H1 (cell line): Measurements from ENCODE around the gene PPM1L. TPM values are rescaled to one million over a fixed set of nuclear protein-coding genes. Genes with fewer than 3 reads are reported as not detected.

Experiments used
- CTCF ChIA-PET: fragments of 300-600 bp; sonication (Branson Sonifier 250); formaldehyde crosslinking; loops from one replicate; lab custom pipeline; 2021; ENCODE audit not compliant: partially characterized antibody; lab: Charles Lee
- POLR2A ChIA-PET: fragments of 300-600 bp; sonication (Branson Sonifier 250); formaldehyde crosslinking; loops from one replicate; lab custom pipeline; 2021; ENCODE audit warnings: inconsistent platforms; ENCODE audit not compliant: partially characterized antibody; lab: Charles Lee
- DNase-seq, 2 experiments: peaks; one replicate each; pipeline versions ENCODE4 v3.0.0 to v3.0.0-alpha.2; 2010 to 2022; ENCODE audit warnings: low spot score in 2 of 2, low read depth in 1 of 2, mixed read lengths in 1 of 2
- FAIRE-seq: peaks from 2 replicates; lab custom pipeline; 2011; peaks lifted over from hg19 to GRCh38; lab: Jason Lieb, UNC
- H2AFZ ChIP-seq: 2 replicates; pipeline ENCODE4 v1.8.1; 2012; ENCODE audit warnings: low read length, inconsistent platforms
- H2AK5ac ChIP-seq: 2 replicates; pipeline ENCODE4 v1.6.1; 2013; ENCODE audit warnings: low read depth, low read length
- H2BK120ac ChIP-seq: replicated peaks from 2 replicates; pipeline ENCODE3; 2013; ENCODE audit warnings: low read depth, low read length, inconsistent platforms
- H2BK12ac ChIP-seq: 2 replicates; pipeline ENCODE4 v1.6.1; 2013; ENCODE audit warnings: low read depth, low read length
- H2BK15ac ChIP-seq: 2 replicates; pipeline ENCODE4 v1.6.1; 2013; ENCODE audit warnings: low read length
- H2BK20ac ChIP-seq: 2 replicates; pipeline ENCODE4 v1.6.1; 2013; ENCODE audit warnings: low read length
- H2BK5ac ChIP-seq: 2 replicates; pipeline ENCODE4 v1.6.1; 2013; ENCODE audit warnings: low read depth, low read length
- H3K14ac ChIP-seq: 2 replicates; pipeline ENCODE4 v1.6.1; 2013; ENCODE audit warnings: inconsistent platforms; ENCODE audit not compliant: insufficient read length
- H3K18ac ChIP-seq: 2 replicates; pipeline ENCODE4 v1.6.1; 2013; ENCODE audit warnings: low read length; ENCODE audit errors: extremely low read depth
- H3K23ac ChIP-seq: 2 replicates; pipeline ENCODE4 v1.6.1; 2013; ENCODE audit warnings: inconsistent platforms; ENCODE audit not compliant: insufficient read length
- H3K23me2 ChIP-seq: 2 replicates; pipeline ENCODE4 v1.6.1; 2013; ENCODE audit warnings: low read depth, low read length
- H3K27ac ChIP-seq: 2 replicates; pipeline ENCODE4 v1.6.1; 2011; ENCODE audit warnings: low read depth, low read length, inconsistent platforms
- H3K27me3 ChIP-seq, 4 experiments: replicated peaks in 1 of 4; 1 replicate in 1 of 4; 2 replicates in 3 of 4; pipeline versions ENCODE4 v1.6.1 to v1.8.1; 2011 to 2013; ENCODE audit warnings: low read length in 3 of 4, mild to moderate bottlenecking in 3 of 4, inconsistent platforms in 2 of 4, mixed read lengths in 2 of 4, moderate library complexity in 1 of 4; ENCODE audit not compliant: control insufficient read depth in 3 of 4, insufficient read depth in 3 of 4; ENCODE audit errors: extremely low read depth in 1 of 4
- H3K36me3 ChIP-seq, 4 experiments: 2 replicates each; pipeline versions ENCODE4 v1.6.1 to v1.8.1; 2011 to 2013; ENCODE audit warnings: mild to moderate bottlenecking in 4 of 4, low read length in 3 of 4, moderate library complexity in 2 of 4, control low read depth in 1 of 4, inconsistent platforms in 1 of 4; ENCODE audit not compliant: insufficient read depth in 4 of 4, control insufficient read depth in 2 of 4
- H3K4ac ChIP-seq: replicated peaks from 2 replicates; pipeline ENCODE3; 2013; ENCODE audit warnings: low read length, low read depth, mixed read lengths, inconsistent platforms; ENCODE audit not compliant: insufficient read length
- H3K4me1 ChIP-seq, 4 experiments: replicated peaks in 1 of 4; 1 replicate in 1 of 4; 2 replicates in 3 of 4; pipeline versions ENCODE4 v1.6.1 to v1.8.1; 2011 to 2013; ENCODE audit warnings: low read length in 3 of 4, inconsistent platforms in 2 of 4, mixed read lengths in 1 of 4; ENCODE audit not compliant: insufficient read depth in 4 of 4, control insufficient read depth in 3 of 4
- H3K4me2 ChIP-seq, 2 experiments: 2 replicates each; pipeline versions ENCODE4 v1.6.1 to v1.8.1; 2011 to 2013; ENCODE audit warnings: low read depth in 2 of 2, low read length in 2 of 2, control low read depth in 1 of 2, inconsistent platforms in 1 of 2, mild to moderate bottlenecking in 1 of 2; ENCODE audit not compliant: insufficient read depth in 1 of 2
- H3K4me3 ChIP-seq, 4 experiments: fragments of 200-600, 300-600 bp in 1 of 4; sonication (generic), shearing (Covaris generic), sonication (Bioruptor Twin) in 1 of 4; 2 replicates each; pipeline versions ENCODE4 v1.5.1 to v1.8.1; 2011 to 2016; ENCODE audit warnings: low read length in 4 of 4, low read depth in 3 of 4, control low read depth in 2 of 4, inconsistent platforms in 2 of 4, mild to moderate bottlenecking in 2 of 4, mixed read lengths in 1 of 4, moderate library complexity in 1 of 4; ENCODE audit not compliant: insufficient read depth in 2 of 4; ENCODE audit errors: extremely low read depth in 1 of 4
- H3K56ac ChIP-seq: replicated peaks from 2 replicates; pipeline ENCODE3; 2013; ENCODE audit warnings: low read depth, mild to moderate bottlenecking, mixed read lengths, low read length, inconsistent platforms; ENCODE audit not compliant: insufficient read length
- H3K79me1 ChIP-seq: 2 replicates; pipeline ENCODE4 v1.6.1; 2013; ENCODE audit warnings: low read depth, low read length, control low read depth
- H3K79me2 ChIP-seq, 2 experiments: 2 replicates each; pipeline versions ENCODE4 v1.6.1 to v1.8.1; 2012 to 2013; ENCODE audit warnings: low read length in 2 of 2, mild to moderate bottlenecking in 2 of 2, inconsistent platforms in 1 of 2; ENCODE audit not compliant: insufficient read depth in 2 of 2, control insufficient read depth in 1 of 2
- H3K9ac ChIP-seq, 4 experiments: replicated peaks in 1 of 4; 1 replicate in 1 of 4; 2 replicates in 3 of 4; pipeline versions ENCODE4 v1.6.1 to v1.8.1; 2011 to 2013; ENCODE audit warnings: low read depth in 3 of 4, low read length in 3 of 4, control low read depth in 2 of 4, mild to moderate bottlenecking in 2 of 4, moderate library complexity in 2 of 4, inconsistent platforms in 1 of 4; ENCODE audit errors: extremely low read depth in 1 of 4
- H3K9me3 ChIP-seq, 2 experiments: 2 replicates each; pipeline versions ENCODE4 v1.6.1 to v1.8.1; 2012 to 2013; ENCODE audit warnings: mild to moderate bottlenecking in 2 of 2, moderate library complexity in 2 of 2, control low read depth in 1 of 2, inconsistent platforms in 1 of 2, low read depth in 1 of 2, low read length in 1 of 2, mixed read lengths in 1 of 2; ENCODE audit not compliant: insufficient read depth in 2 of 2
- H4K20me1 ChIP-seq, 2 experiments: replicated peaks in 1 of 2; 2 replicates each; pipeline versions ENCODE3 to v1.8.1; 2011 to 2013; ENCODE audit warnings: inconsistent platforms in 2 of 2, low read length in 2 of 2, mild to moderate bottlenecking in 1 of 2; ENCODE audit not compliant: insufficient read depth in 2 of 2, control insufficient read depth in 1 of 2
- H4K5ac ChIP-seq: 2 replicates; pipeline ENCODE4 v1.6.1; 2013; ENCODE audit warnings: low read length, low read depth, mixed read lengths, inconsistent platforms; ENCODE audit not compliant: insufficient read length
- H4K8ac ChIP-seq: 2 replicates; pipeline ENCODE4 v1.8.0; 2013; ENCODE audit warnings: mild to moderate bottlenecking, moderate library complexity, low read length, inconsistent platforms; ENCODE audit not compliant: insufficient read depth; ENCODE audit errors: extremely low read depth
- H4K91ac ChIP-seq: replicated peaks from 2 replicates; pipeline ENCODE3; 2013; ENCODE audit warnings: low read length, mixed read lengths, inconsistent platforms; ENCODE audit not compliant: insufficient read length
- BCL11A ChIP-seq, 2 experiments: IDR thresholded peaks; one replicate each; pipeline ENCODE4 v1.6.1; 2011; ENCODE audit warnings: low read depth in 2 of 2, low read length in 2 of 2, mild to moderate bottlenecking in 2 of 2
- GABPA ChIP-seq: IDR thresholded peaks from 2 replicates; pipeline ENCODE4 v1.6.1; 2011; ENCODE audit warnings: mild to moderate bottlenecking, low read length, moderate library complexity, borderline replicate concordance; ENCODE audit not compliant: insufficient read depth
- GTF2F1 ChIP-seq: IDR thresholded peaks from 2 replicates; pipeline ENCODE4 v1.6.1; 2012; ENCODE audit warnings: low read depth, low read length, improper control_type of control experiment, borderline replicate concordance
- RNF2 ChIP-seq: fragments of 200-900, 300-1000 bp; sonication (generic); IDR thresholded peaks from 2 replicates; pipeline ENCODE4 v1.7.1; 2016; ENCODE audit warnings: borderline replicate concordance, low read depth, mild to moderate bottlenecking, antibody characterized with exemption, low read length; ENCODE audit not compliant: poor library complexity, severe bottlenecking; ENCODE audit errors: missing control alignments
- SIN3A ChIP-seq, 2 experiments: IDR thresholded peaks in 1 of 2; conservative IDR thresholded peaks in 1 of 2; 2 replicates each; pipeline ENCODE4 v1.6.1; 2011 to 2012; ENCODE audit warnings: low read length in 2 of 2, improper control_type of control experiment in 1 of 2, low read depth in 1 of 2, mild to moderate bottlenecking in 1 of 2
- SP4 ChIP-seq: IDR thresholded peaks from 2 replicates; pipeline ENCODE4 v1.6.1; 2012; ENCODE audit warnings: low read length, inconsistent platforms
- WGBS, 2 experiments: shearing (Covaris generic) in 1 of 2; methylation state at CpG; one replicate each; pipeline versions ENCODE4 v1.1.6 to v1.1.7; 2013 to 2015; ENCODE audit warnings: low lambda C conversion rate in 2 of 2, mixed read lengths in 2 of 2, inconsistent platforms in 1 of 2, low coverage in 1 of 2, missing lambda C conversion rate in 1 of 2; ENCODE audit not compliant: insufficient replicate concordance in 2 of 2, insufficient coverage in 1 of 2, insufficient read length in 1 of 2; ENCODE audit errors: extremely low coverage in 1 of 2, missing lambda C conversion rate in 1 of 2; 5-methylcytosine and 5-hydroxymethylcytosine counted together
- polyA plus RNA-seq, 7 experiments: library from polyadenylated mRNA; depleted of rRNA in 3 of 7; stranded (reverse) in 5 of 7; unstranded in 2 of 7; fragments of >200 nt in 5 of 7; fragments of 200-250 nt in 2 of 7; gene quantifications; 1 replicate in 5 of 7; 2 replicates in 1 of 7; 4 replicates in 1 of 7; pipeline versions ENCODE4 v1.2.1 to v1.2.3, GENCODE V29; 2011 to 2013; ENCODE audit warnings: missing spikeins in 2 of 7, mixed read lengths in 2 of 7
- total RNA-seq: library from RNA; stranded (reverse); fragmentation: NEBNext Ultra II Directional; extraction: Animal tissue kit (Norgen Biotek cat#: 25700); gene quantifications from 2 replicates; pipeline ENCODE4 v1.2.1, GENCODE V29; 2021
- TF ChIP-seq, protein P1 (sequence below), 3 experiments: IDR thresholded peaks; 1 replicate in 2 of 3; 2 replicates in 1 of 3; pipeline versions ENCODE4 v1.5.1 to v1.6.1; 2011; ENCODE audit warnings: low read length in 3 of 3, mild to moderate bottlenecking in 3 of 3, inconsistent platforms in 2 of 3, low read depth in 1 of 3, moderate library complexity in 1 of 3; ENCODE audit not compliant: insufficient read depth in 1 of 3; ENCODE audit errors: control extremely low read depth in 1 of 3
- TF ChIP-seq, protein P2 (sequence below): IDR thresholded peaks from 2 replicates; pipeline ENCODE4 v1.6.1; 2011; ENCODE audit warnings: low read depth, mild to moderate bottlenecking, low read length; ENCODE audit not compliant: insufficient read depth

The PPM1L gene
- total and polyA plus RNA-seq, 2 of the 8 experiments (the other 6 are each of a cell fraction or from before 2014, with no cell fraction given): 2.8 to 18.1 TPM

DNA sequence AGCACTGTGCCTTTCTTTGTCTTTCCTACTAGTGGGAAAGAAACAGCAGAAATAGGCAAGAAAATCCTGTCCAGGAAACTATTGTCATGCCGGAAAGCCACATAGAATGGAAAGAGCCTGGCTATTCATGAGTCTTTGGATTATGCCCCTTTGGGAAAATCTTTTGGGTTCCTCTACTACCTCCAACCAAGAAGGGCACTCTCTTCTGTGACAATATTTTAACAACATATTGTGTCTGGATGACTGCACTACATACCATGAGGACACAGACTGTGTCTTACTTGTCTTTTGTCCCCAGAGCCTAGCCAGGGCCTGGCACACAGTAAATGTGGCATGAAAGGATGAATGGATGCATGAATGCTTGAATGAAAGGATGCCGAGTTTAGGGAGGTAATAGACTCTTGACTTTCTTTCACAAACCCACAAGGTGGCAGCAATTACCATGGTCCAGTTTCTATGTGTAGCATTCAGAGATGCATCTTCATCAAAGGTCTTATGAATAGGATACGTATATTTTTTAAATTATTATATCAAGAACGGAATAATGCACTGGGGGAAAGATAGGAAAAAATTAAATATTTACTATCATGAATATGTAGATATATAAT lies 48.7 kb upstream of the PPM1L start:
- no peaks in the 10 kb centered on the region for H3K9me3 ChIP-seq
- FAIRE-seq: peak; percentile 94
- WGBS, 2 experiments: 57% methylated on average over 4 of the region's 4 CpGs; no CpG with 5 or more reads in 1 of the 2 experiments
- TF ChIP-seq SP4 (no peak), GABPA (no peak), BCL11A (IDR thresholded peaks at IDR 0.05; ENCODE audit: low read depth in 2 of 2, low read length in 2 of 2) (no peak), SIN3A (conservative IDR thresholded peaks at IDR 0.05 in 1 of 2, IDR thresholded peaks at IDR 0.05 in 1 of 2; ENCODE audit: low read depth in 1 of 2, low read length in 2 of 2) (no peak), GTF2F1 (no peak), RNF2 (no peak)
- TF ChIP-seq, protein P1, sequence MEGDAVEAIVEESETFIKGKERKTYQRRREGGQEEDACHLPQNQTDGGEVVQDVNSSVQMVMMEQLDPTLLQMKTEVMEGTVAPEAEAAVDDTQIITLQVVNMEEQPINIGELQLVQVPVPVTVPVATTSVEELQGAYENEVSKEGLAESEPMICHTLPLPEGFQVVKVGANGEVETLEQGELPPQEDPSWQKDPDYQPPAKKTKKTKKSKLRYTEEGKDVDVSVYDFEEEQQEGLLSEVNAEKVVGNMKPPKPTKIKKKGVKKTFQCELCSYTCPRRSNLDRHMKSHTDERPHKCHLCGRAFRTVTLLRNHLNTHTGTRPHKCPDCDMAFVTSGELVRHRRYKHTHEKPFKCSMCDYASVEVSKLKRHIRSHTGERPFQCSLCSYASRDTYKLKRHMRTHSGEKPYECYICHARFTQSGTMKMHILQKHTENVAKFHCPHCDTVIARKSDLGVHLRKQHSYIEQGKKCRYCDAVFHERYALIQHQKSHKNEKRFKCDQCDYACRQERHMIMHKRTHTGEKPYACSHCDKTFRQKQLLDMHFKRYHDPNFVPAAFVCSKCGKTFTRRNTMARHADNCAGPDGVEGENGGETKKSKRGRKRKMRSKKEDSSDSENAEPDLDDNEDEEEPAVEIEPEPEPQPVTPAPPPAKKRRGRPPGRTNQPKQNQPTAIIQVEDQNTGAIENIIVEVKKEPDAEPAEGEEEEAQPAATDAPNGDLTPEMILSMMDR (IDR thresholded peaks at IDR 0.05; ENCODE audit: control extremely low read depth in 1 of 3, insufficient read depth in 1 of 3, low read depth in 1 of 3, low read length in 3 of 3): peak in 2 of 3 experiments; percentile 53 to 63; a peak in 2 of 4 replicates
- TF ChIP-seq, protein P2, sequence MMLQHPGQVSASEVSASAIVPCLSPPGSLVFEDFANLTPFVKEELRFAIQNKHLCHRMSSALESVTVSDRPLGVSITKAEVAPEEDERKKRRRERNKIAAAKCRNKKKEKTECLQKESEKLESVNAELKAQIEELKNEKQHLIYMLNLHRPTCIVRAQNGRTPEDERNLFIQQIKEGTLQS: no peak

More for the DNA sequence above, 48.7 kb upstream of the PPM1L start:
- Histone ChIP-seq H2BK15ac (no peak overlapping the region), H2BK20ac (no peak overlapping the region), H4K5ac (no peak overlapping the region), H3K79me2 (no peaks in the 10 kb centered on the region), H3K4ac (no peak overlapping the region), H3K4me3 (no peak overlapping the region), H3K14ac (no peak overlapping the region), H3K18ac (no peak overlapping the region), H3K23ac (no peak overlapping the region), H3K36me3 (no peaks in the 10 kb centered on the region), H2AFZ (no peak overlapping the region), H3K56ac (no peak overlapping the region), H2BK120ac (no peak overlapping the region), H3K27me3 (no peaks in the 10 kb centered on the region), H3K79me1 (no peaks in the 10 kb centered on the region), H4K20me1 (no peaks in the 10 kb centered on the region), H3K27ac (no peak overlapping the region), H3K23me2 (no peaks in the 10 kb centered on the region), H3K4me1 (no peaks in the 10 kb centered on the region), H4K8ac (no peak overlapping the region), H4K91ac (no peak overlapping the region), H3K9ac (no peak overlapping the region), H2BK12ac (no peak overlapping the region), H2BK5ac (no peak overlapping the region), H3K4me2 (no peak overlapping the region), H2AK5ac (no peak overlapping the region)
- ChIA-PET CTCF (interaction anchor here (1.0 to 3.3 kb wide), 12 partner anchors 9 to 380 kb away, joined by 3 to 26 read pairs (median 6); no protein-coding TSS in a partner anchor), POLR2A (no interaction called here)
- no peak for DNase-seq
